ENCODE measurements around the gene PLXNA4.
A peak's percentile ranks its signal among the peaks of the same experiment; 100 is the strongest.

DNA sequence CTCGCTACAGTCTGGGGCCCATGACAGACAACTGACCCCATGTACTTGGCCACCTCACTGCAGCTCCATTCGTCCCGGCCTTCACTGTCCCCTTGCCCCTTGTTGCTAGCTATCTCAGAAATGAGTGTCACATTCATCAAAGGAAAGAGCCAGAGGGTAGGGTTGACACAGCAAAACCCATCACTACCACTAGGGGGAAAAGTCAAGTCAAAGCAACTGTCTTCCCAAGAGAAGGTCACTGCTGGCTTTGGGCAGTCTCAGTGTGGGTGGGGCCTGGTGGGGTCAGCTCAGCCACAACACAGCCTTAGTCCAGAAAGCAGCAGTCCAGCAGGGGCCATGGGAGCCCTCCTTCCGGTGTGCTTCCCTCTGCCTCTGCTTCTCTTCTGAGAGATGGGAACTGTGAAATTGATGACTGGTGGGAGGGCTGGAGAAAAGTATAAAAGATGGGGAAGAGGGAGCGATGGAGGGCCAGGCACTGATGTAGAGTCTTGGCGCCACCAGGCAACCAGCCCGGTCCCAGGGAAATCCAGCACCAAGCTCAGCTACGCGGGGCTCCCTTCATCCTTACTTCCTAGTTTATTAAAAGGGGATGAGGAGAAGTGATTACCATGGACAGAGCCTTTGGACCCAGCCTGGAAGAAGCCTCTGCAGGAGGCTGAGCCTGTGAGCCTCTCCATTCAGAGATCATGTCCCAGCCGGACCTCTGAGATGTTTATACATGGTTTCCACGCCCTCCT lies 58.0 kb downstream of the PLXNA4 start:
- TF ChIP-seq, protein P1, sequence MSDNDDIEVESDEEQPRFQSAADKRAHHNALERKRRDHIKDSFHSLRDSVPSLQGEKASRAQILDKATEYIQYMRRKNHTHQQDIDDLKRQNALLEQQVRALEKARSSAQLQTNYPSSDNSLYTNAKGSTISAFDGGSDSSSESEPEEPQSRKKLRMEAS (IDR thresholded peaks at IDR 0.05), result no peak
- TF ChIP-seq HOXB5 (CRISPR knock-in tag; IDR thresholded peaks at IDR 0.05), result no peak
- TF ChIP-seq, protein P2, sequence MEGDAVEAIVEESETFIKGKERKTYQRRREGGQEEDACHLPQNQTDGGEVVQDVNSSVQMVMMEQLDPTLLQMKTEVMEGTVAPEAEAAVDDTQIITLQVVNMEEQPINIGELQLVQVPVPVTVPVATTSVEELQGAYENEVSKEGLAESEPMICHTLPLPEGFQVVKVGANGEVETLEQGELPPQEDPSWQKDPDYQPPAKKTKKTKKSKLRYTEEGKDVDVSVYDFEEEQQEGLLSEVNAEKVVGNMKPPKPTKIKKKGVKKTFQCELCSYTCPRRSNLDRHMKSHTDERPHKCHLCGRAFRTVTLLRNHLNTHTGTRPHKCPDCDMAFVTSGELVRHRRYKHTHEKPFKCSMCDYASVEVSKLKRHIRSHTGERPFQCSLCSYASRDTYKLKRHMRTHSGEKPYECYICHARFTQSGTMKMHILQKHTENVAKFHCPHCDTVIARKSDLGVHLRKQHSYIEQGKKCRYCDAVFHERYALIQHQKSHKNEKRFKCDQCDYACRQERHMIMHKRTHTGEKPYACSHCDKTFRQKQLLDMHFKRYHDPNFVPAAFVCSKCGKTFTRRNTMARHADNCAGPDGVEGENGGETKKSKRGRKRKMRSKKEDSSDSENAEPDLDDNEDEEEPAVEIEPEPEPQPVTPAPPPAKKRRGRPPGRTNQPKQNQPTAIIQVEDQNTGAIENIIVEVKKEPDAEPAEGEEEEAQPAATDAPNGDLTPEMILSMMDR (IDR thresholded peaks at IDR 0.05), result peak; percentile 23; the same call in 1 of the 3 replicates
- TF ChIP-seq, protein P3, sequence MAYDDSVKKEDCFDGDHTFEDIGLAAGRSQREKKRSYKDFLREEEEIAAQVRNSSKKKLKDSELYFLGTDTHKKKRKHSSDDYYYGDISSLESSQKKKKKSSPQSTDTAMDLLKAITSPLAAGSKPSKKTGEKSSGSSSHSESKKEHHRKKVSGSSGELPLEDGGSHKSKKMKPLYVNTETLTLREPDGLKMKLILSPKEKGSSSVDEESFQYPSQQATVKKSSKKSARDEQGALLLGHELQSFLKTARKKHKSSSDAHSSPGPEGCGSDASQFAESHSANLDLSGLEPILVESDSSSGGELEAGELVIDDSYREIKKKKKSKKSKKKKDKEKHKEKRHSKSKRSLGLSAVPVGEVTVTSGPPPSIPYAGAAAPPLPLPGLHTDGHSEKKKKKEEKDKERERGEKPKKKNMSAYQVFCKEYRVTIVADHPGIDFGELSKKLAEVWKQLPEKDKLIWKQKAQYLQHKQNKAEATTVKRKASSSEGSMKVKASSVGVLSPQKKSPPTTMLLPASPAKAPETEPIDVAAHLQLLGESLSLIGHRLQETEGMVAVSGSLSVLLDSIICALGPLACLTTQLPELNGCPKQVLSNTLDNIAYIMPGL (CRISPR knock-in tag; IDR thresholded peaks at IDR 0.05; ENCODE audit: borderline replicate concordance), result no peak

Data from A549 (cell line).